Activated effector memory CD4-positive, alpha-beta T cell treated with anti-CD3 and anti-CD28 coated beads, Interleukin-2, amount 50 U/mL, for 16 hours (primary cell): ENCODE data around the gene TTLL4.
"Not testable (repeated sequence)": the region's sequence is repeated elsewhere in the genome, so short reads cannot be mapped to it uniquely, and the experiment has no call there.

Experiments used
- DNase-seq: peaks from one replicate; pipeline ENCODE4 v3.0.0-alpha.2; 2020

TTLL4 gene

DNA sequence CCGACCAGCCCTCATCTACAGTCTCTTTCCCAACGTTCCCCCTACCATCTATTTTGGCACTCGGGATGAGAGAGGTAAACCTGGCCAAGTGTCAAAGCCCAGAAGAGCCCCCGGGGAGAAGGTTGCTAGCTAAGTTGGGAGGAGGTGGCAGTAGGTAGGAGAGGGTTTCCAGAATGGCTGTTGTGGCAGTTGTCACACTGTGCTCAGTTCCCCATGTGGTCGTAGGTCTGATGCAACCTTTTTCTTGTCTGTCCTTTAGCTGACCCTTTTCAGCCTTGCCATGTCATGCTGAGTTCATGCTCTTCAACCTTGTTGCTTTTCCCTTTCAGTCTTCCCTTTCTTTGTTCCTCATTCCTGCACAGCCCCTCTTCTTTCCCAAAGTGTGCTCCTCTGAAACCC is 34.5 kb downstream of the TTLL4 start:
- no peak for DNase-seq

DNA sequence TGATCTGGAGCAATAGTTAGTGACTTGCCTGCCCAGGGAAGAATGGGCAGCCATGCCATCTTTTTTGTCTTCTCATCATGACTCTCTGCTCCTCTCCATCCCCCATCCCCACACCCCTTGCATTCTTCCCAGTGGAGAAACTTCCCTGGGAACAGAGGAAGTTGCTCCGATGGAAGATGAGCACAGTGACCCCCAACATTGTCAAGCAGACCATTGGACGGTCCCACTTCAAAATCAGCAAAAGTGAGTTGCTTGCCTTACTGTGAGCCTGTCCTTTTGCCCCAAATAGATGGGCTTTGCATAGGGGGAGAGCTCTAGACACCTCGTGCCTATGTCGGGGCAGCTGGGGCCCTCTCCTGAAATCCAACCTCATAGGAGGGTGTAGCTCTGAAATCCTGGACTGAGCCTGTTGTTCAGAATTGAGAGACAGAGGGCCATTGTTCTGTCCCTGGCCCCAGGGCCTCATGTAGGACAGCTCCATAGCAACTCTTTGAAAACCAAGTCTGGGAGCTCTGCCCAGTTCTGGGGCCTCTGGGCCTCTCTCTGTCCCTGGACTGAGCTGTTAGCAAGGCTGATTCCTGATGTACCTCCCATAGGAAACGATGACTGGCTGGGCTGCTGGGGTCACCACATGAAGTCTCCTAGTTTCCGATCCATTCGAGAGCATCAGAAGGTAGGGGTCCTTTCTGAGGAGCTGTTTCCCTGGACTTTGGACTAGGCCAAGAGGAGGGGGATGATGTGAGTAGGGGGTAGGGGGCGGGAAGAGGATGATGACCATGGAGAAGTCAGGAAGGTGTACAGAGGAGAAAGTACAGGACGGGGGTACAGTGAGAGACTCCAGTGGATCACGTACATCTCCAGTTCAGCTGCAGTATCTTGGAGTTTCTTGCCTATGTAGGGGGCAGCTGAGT is 35.2 kb downstream of the TTLL4 start:
- no peak for DNase-seq

DNA sequence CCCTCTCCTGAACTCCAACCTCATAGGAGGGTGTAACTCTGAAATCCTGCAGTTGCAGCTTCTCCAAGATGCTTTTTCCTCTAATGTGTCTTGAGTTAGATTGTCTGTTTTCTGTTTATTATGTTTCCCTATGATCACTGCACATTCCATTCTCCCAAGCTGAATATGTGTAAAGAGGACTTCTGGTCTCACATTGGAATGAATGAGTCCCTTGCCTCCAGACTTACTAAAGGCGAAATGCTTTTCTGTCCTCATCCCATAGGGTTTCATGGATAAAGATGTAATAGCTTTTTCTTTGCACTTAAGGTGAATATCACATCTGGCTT is 35.8 kb downstream of the TTLL4 start:
- DNase-seq: no peak

DNA sequence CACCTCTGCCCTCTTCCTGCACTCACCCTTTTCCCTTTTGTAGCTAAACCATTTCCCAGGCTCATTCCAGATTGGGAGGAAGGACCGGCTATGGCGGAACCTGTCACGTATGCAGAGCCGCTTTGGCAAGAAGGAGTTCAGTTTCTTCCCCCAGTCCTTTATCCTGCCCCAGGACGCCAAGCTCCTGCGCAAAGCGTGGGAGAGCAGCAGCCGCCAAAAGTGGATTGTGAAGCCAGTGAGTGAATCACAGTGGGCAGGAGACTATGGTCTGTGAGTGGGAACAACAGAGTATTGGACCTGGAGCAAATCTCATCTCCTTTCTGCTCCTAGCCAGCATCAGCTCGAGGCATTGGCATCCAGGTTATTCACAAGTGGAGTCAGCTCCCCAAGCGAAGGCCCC is 36.3 kb downstream of the TTLL4 start:
- no peak for DNase-seq

DNA sequence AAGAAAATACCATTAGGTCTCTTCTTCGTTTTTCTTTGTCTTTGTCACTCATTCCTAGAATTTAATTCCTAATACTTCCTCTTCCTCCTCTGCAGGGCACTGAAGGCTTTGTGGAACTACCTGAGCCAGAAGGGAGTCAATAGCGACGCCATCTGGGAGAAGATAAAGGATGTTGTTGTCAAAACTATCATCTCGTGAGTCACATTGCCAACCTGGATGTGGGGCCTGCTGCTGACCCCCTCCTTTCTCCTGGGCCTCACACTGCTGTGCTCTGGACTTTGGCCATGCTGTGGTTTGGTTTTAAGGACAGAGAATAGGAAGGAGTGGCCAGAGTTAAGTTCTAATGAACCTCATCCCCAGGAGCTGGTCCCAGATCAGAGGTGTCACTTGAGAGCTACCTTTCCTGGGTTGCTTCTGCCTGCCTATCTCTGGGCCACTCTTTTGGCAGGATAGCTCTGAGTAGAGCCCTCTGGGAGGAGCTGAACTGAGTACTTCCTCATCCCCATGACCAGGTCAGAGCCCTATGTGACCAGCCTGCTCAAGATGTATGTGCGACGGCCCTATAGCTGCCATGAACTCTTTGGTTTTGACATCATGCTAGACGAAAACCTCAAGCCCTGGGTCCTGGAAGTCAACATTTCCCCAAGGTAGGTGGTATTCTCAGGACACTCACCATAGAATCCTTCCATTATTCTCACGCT is 38.3 kb downstream of the TTLL4 start:
- DNase-seq: no peak

DNA sequence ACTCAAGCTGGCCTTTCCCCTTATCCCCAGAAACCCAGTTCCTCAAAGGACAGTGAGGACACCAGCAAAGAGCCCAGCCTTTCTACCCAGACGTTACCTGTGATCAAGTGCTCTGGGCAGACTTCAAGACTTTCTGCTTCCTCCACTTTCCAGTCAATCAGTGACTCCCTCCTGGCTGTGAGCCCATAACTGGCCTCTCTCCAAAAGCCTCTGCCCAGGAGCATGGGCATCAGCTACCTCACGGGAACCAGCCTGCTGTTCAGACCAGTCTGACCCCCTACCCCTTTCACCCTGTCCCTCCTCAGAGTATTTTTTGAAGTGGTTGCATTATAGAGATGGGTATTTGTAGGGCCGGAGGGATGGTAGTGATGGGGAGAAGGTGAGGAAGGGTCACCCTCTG is 43.6 kb downstream of the TTLL4 start:
- DNase-seq: no peak

DNA sequence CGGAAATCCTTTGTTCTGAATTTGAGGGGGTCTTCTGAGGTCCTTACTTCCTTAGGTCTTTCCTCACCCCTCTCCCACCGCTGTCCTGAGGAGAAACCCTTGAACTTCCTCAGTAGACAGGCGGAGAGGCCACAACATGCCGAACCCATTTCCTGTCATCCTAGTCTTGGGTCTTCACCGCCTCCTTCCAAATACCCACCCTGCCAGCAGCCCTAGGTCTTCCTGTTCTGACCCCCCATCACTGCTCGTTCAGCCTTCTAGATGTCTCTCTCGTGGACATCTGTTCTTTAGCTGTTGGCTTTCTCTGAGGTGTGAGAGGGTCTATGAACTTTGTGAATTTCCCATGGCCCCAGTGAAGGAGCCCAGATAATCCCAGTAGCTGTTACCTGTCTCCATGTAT is 44.1 kb downstream of the TTLL4 start:
- DNase-seq: no peak

DNA sequence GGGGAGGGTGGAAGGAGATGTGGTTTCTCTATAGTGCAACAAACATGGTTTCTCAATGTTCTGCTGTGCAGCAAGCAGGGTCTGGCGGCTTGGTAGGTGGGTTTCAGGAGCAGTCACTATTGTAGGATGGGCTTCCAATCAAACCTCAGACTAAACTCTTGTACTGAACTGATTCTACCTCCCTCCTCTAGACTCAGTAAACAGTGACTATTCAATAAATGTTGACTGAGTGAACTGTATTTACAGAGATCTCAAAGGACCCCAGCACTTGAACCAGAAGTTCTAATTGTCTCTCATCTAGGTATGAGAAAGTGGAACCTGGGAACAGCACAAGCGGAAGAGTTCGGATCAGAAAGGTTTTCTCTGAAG is 44.5 kb downstream of the TTLL4 start:
- DNase-seq: no peak

DNA sequence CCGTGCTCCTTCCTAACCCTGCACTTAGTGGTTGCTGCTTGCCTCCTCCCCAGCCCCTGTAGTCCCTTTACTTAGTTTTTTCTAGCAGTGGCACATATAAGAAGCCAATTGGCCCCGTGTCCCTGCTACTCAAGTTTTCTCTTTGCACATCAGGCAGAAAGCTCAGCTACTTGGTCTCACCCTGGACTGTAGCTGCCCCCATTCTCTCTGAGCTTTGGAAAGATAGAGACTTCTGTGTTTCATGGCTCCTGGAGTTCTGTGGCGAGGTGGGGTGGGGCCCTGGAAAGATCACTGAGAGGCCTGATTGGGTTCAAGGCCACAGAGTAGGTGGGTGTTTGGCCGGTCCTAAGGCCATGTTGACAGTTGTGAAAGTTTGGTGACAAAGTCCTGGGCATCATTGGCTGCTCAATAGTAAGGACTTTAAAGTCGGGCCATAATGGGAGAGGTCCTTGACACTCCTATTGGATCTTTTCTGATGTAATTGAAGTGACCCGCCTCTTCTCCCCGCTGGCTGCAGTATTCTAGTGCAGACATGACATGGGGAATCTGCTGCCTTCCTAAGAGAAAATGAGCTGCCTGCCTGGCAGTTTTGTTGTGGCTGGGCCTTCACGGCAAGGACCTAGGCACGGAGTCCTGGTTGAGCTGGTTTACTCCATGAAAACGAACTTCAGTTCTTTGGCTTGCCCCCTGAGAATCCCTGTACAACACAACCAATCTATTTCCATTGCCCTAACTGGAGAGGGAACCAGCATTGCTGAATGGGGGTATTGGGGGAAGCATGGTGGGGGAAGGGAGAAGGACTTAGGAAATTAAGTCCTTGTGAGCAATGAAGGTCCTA is 45.2 kb downstream of the TTLL4 start:
- DNase-seq: no peak

DNA sequence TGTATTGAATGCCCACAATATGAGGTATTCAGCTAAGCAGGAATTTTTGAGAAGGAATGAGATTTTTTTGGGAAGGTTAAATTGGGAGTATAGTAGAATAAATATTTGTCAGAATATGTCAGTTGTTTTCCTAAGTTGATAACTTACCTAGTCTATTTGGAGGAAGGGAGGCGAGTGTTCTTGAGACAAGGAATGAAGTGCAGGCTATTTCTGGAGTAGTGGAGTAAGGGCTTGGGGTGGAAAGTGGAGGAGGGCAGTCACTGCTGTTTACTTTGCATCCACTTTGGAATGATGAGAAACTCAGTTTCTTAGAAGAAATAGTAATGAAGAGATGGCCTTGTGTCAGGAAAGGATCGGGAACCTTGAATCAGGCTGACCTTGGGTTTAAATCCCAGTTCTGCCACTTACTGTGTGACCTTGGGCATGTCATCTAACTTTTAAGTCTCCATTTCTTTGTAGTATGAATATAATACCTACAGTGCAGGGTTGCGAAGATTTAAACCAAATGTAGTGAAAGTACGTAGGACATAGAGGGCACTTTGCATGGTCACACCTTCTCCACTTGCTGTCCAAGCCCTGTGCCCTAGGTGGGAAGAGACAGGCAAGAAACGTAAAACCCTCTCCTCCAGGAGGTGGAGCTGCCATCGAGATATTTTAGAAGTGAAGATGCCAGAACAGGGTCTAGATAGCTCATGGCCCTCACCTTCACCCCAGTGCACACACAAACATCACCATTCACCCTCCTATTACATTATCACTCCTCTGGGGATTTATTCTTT is 46.2 kb downstream of the TTLL4 start:
- DNase-seq: no peak

DNA sequence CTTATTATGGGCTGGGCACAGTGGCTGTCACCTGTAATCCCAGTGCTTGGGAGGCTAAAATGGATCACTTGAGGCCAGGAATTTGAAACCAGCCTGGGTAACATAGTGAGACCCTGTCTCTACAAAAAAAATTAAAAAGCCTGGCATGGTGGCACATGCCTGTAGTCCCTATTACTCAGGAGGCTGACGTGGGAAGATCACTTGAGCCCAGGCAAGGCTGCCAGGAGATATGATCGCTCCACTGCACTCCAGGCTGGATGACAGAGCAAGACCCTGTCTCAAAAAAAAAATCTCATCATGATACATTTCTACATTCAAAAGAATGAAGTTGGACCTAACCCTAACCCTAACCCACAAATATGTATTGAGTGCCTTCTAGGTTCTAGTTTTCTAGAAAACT is 51.2 kb downstream of the TTLL4 start:
- no peak for DNase-seq

DNA sequence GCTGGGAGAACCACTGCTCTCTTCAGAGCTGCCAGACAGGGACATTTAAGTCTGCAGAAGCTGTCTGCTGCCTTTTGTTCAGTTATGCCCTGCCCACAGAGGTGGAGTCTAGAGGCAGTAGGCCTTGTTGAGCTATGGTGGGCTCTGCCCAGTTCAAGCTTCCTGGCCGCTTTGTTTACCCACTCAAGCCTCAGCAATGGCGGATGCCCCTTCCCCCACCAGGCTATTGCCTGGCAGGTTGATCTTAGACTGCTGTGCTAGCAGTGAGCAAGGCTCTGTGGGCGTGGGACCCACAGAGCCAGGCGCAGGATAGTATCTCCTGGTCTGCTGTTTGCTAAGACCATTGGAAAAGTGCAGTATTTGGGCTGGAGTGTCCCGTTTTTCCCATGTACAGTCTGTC is 62.1 kb downstream of the TTLL4 start:
- DNase-seq: not testable (repeated sequence)

DNA sequence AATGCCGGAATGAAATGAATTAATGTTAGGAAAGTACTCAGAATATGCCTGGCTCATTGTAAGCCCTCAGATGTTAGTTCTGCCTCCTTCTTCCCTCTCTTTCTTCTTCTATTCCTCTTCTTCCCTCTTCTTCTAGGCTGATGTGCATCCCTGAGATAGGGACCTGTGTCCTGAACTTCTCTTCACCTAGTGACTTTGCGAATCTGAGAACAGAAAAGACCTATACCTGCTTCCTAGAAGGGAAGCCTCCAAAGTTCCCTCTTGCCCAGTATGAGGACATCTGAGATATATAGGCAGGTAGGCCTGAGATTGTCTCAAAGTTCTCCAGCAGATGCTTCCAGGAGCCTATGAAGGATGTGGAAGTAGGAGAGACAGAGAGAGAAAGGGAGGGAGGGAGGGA is 63.2 kb downstream of the TTLL4 start:
- DNase-seq: no peak

DNA sequence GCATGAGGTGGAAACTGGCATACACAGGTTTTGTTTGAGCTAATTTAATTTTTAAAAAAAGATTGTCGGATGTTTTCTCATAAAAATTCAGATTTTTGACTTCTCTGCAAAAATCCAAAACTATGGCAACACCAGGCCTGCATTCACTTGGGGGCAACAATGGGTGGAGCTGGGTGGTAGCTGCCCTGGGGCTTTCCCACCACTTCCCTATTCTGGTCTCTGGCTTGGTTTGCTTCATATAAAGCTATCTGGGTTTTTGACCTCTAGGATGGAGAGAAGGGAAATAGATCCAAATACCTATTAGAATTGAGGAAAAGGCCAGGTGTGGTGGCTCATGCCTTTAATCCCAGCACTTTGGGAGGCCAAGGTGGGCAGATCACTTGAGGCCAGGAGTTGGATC is 65.9 kb downstream of the TTLL4 start:
- DNase-seq: no peak

DNA sequence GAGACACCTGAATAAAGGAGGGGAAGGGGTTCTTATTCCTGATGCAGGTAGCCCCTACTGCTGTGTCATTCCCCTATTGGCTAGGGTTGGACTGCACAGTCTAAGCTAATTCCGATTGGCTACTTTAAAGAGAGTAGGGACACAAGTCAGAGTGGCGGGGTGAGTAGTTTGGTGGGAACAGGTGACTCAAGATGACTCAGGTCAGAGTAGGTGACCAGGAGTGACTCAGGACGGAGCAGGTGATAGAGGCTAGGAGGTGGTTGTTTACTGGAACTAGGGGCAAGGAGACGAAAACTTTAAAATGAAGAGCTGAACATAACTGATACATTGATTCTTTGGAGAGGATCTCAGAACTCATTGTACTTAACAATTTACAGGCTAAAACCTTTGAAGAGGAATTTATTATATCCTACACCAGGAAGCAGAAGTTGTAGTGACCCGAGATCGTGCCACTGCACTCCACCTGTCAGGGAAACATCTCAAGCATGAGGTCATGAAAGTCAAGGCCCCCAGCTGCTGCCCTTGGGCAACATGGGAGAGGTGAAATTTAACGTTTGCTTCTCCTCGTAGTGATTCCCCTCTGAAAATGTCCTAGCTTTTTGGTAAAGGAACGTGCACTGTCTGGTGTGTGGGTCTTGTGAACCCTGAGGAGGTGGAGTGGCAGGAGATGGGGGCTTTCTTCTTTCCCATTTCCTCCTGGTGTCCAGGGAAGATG is 66.8 kb downstream of the TTLL4 start:
- no peak for DNase-seq

DNA sequence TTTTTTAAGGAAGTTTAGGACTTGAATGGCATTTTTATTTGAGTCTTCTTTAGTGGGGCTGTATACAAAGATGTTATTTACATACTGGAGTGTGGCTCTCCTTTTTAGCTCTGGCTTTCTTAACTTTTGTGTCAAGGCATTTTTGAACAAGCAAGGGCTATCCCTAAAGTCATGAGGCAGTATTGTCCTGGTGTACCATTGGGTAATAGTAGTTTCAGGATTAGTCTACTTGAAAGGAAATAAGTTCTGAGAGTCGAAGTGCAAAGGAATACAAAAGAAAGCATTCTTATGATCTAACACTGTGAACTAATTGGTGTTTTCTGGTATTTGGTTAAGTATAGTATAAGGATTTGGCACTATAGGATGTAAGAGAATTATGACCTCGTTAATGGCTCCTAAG is 69.4 kb downstream of the TTLL4 start:
- DNase-seq: no peak

DNA sequence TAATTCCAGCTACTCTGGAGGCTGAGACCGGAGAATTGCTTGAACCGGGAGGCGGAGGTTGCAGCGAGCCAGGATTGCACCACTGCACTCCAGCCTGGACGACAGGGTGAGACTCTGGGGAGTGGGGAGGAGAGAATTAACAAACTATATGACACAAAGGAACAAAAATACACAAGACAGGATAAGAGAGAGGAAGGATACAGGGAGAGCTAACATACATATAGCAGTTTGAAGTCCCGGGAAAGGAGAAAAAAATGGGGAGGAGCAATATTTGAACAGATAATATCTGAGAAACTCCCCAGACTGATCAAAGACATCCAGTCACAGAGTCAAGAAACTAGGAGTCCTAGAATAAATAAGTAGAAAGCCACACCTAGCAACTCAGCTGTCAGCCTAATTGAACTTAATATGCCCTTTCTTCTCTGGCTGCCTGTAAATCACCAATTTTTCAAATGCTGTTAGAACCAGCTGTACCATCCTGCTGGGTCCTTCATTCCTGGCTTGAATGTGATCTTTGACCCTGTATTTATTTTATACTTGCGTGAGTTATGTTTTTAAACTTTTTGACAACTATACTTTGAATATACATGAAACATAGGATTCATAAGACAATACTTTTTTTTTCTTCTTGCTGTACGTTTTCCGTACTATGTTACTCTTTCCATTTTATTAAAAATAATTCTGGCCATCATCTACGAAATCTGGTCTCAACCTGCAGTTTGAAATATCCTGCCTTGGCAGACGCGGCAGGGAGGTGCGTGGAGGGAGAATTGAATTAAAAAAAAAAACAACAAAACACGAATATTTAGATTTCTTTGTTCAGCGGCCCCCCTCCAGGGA is 70.4 kb downstream of the TTLL4 start:
- no peak for DNase-seq

DNA sequence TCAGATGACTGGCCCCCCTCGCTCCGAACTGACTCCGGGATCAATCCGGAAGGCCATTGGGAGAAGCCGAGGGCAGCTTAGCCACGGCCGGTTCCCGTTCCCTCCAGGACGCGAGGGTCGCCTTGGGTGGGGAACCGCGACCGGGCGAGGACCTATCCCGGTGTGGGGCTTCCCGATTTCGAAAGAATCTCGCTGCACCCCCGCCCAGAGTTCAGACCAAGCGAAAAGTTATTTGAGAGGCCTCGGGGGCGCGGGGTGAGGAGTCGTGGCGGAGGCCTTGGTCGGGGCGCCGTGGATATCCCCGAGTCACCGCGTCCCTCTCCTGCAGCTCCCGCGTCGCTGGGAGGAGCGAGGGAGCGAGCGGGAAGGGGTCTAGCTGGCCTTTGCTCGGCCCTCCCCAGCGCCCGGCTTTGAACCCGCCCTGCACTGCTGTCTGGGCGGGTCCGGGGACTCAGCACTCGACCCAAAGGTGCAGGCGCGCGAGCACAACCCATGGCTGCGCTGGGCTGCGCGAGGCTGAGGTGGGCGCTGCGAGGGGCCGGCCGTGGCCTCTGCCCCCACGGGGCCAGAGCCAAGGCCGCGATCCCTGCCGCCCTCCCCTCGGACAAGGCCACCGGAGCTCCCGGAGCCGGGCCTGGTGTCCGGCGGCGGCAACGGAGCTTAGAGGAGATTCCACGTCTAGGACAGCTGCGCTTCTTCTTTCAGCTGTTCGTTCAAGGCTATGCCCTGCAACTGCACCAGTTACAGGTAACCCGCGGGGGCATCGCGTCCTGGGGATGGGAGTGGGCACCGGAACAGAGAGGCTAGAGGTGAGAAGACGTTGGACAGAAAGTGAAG is 71.3 kb downstream of the TTLL4 start, which contains the start of gene CYP27A1:
TSS of gene CYP27A1 (plus strand) at position 457 of the 837 bp plus-strand sequence. CDS start at position 493, 36 bp downstream.
- DNase-seq: no peak

DNA sequence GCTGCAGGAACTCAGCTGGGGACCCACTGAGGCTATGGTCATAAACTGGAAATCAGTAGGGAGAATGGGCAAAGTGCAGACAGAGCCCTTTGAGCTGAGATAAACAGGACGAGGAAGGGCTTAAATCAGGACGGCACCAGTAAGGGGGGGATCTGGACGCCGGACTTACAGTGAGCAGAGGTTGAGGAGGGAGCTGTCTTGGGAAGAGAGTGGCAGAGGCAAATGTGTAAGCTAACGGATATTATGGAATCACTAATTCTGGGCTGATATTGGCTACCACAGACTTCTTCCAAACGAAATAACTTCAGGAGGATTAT is 71.9 kb downstream of the TTLL4 start:
- DNase-seq: no peak

DNA sequence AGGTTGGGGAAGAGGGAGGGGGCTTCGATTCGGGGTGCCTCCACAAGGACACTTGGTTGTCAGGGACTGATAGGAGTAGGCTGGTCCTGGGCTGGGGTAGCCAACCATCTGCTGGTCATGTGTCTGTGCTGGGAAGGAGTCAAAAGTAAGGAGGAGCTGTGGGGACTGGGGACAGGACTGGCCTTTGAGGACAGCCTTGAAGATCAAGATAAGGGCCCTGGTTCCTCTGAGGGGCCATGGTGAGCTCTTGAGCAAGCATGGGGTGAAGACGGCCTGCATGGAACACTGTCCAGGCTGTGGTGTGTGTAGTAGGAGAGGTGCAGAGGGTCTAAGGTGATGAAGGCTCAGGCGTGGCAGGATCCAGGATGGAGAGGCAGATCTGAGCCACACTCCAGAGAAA is 73.1 kb downstream of the TTLL4 start:
- no peak for DNase-seq
